HUDEP-2 (cell line): ENCODE measurements around the gene URB2.
"Not testable (repeated sequence)": the region's sequence is repeated elsewhere in the genome, so short reads cannot be mapped to it uniquely, and the experiment has no call there.

ENCODE experiments used
- DNase-seq, 76 experiments: peaks; one replicate each; lab custom pipeline; 2025; ENCODE audit not compliant: unreplicated experiment in 76 of 76; lab: John Stamatoyannopoulos, UW

The URB2 gene

DNA sequence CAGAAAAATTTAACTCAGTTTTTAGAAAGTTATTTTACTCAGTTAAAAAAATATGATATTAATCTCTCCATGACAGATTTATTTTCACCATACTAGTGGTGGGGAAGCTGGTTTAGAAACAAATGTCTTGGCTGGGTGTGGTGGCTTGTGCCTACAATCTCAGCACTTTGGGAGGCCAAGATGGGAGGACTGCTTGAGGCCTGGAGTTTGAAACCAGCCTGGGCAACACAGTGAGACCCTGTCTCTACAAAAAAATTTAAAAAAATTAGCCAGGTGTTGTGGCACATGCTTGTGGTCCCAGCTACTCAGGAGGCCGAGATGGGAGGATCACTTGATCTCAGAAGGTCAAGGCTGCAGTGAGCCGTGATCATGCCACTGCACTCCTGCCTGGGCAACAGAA lies 17.5 kb upstream of the URB2 start:
- DNase-seq: no peak

GRCh38 chr1:229613938-229614337 lies 12.1 kb upstream of the URB2 start:
- no peak for DNase-seq

- DNase-seq: no peak
Observed at GRCh38 chr1:229614701-229615100, 11.3 kb upstream of the URB2 start.

GRCh38 chr1:229617351-229618100 lies 8.5 kb upstream of the URB2 start:
- DNase-seq: no peak

GRCh38 chr1:229619002-229619401 lies 7.0 kb upstream of the URB2 start:
- DNase-seq: no peak

DNA sequence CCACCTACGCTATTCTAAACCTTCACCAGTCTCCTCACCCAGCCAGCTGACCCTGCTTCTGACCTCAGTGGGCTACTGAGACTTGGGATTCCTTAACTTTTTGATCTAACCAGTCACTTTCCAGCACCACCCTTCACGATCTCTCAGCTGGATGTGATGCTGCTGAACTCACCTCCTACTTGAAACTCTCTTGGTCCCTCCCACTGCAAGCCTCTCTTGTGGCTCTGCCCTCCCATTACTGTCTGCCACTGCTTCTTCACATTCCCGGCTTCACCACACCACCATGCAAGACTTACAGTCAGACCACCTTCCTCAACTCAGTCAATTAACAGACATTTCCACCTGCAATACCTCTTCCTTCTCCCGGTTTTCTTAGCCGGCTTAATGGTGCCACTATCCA lies 6.4 kb upstream of the URB2 start:
- DNase-seq: no peak

- no peak for DNase-seq
Observed at GRCh38 chr1:229620876-229621275, 5.2 kb upstream of the URB2 start.

DNA sequence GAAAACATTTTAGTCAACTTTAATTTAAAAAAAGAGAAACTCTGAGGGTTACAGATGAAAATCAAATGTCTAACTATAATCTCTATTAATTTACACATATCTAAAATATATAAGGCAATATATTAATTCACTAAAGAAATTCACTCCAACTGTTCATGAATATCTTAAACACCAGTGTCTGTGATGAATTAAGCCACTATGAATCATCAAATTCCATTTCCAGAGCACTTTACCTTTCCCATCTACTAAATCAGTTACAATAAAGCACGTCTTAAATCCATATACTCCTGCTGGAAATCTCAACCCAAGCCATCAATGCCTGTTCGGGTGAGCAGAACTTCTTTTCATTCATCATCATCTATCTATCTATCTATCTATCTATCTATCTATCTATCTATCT lies 4.4 kb upstream of the URB2 start:
- no peak for DNase-seq

DNA sequence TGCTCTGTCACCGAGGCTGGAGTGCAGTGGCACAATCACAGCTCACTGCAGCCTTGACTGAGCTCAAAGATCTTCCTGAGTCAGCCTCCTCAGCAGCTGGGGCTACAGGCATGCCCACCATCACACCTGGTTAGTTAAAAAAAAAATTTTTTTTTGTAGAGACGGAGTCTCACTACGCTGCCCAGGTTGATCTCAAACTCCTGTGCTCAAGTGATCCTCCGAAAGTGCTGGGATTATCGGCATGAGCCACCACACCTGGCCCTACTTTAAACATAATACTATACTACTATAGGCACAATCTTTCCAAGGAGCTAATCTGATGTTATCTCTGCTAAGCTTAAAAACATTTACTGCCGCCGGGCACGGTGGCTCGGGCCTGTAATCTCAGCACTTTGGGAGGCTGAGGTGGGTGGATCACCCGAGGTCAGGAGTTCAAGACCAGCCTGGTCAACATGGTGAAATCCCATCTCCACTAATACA lies 3.4 kb upstream of the URB2 start:
- not testable (repeated sequence) for DNase-seq

DNA sequence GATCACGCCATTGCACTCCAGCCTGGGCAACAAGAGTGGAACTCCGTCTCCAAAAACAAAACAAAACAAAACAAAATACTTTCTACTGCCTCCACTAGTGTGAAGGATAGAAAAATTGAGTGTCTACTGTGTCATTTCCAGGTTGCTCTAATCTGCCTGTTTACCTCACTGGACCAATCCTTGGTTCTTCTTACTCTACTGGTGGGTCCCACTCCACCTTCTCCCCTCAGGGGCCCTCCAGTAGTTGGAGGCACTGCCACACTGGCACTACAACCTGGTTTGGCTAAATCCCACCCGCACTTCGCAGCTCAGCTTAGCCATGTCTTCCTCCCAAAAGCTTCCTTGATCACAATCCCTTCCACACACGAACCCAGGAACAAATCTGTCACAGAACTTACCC lies 2.8 kb upstream of the URB2 start:
- no peak for DNase-seq

- no peak for DNase-seq
Observed at GRCh38 chr1:229623838-229624237, 2.2 kb upstream of the URB2 start.

DNA sequence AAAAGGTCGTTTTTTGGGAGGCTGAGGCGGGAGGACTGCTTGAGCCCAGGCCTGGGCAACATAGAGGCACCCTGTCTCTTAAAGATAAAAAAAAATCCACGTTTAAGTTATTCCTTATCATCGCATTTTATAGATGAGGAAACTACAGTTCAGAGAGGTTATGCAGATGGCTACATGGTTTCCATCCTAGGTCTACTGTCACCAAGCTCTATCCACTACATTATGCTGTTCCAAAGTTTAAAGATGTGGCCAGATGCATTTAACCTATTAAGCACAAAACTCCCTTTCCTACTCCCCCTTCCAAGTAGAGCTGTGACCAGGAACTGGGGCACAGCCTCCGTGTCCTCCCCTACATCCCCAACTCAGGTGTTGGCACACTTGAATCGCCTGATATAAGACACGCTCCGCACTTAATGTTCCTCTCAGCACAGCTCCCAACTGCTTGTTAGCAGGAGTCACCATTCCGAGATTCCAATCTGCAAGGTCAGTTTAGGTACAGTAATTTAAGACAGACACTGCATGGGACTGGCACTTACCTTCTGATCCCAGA lies 1.5 kb upstream of the URB2 start:
- no peak for DNase-seq

DNA sequence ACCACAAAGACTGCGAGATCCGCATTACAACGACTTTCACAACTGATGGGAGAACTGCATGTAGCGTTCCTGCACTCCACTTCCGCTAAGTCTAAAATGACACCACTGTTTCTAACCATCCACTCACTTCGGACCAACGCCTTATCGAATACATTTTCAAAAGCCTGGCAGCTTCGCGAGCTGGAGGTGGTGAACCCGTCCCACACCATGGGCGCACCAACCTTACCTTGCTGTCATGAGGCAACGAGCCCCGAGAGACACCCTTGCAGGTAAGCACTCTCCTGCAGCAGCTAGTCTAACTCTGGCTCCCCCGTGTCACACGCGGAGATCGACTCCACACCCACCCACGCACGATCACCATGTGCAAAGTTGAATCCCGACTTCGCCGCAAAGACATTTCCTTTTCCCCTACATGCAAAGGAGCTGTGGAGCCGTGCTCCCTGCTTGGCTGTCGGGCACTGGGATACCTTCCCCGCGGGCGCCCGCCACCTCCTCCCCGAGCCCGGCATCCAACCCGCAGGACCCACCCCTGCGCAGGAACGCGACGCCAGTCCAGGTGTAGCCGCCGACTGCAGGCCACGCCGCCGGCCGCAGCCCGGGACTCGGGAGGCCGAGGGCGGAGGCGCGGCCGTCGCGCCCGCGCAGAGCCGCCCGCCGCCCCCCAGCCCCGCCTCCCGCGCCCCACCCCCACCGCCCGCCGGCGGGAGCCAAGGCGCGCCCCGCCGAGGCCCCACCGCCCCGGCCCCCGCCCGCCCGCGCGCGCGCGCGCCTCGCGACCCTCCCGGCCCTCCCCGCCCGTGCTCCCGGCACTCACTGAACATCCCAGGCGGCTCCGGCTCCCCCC lies 754 bp upstream of the URB2 start:
- peak in 46 of 76 experiments; percentile 5 to 62 (median 37) for DNase-seq

DNA sequence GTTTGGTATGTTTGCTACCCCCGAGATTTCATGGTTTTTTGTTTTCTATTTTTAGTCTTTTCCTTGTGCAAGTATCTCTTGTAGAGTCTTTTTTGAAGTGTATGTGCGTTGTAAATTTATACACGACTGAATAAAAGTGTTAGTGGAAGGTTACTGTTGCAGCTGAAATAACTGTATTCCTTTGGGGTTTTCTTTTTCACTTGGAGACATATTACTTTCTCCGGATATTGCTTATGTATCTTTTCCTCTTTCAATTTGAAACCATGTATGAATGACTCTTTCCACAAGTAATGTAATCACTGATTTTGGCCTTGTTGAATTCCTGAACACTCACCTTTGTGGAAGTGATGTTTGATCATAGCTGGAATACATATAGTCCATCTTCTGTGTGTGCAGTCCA lies 956 bp downstream of the URB2 start:
- no peak for DNase-seq

- DNase-seq: no peak
Observed at GRCh38 chr1:229629261-229629660, 3.2 kb downstream of the URB2 start.

DNA sequence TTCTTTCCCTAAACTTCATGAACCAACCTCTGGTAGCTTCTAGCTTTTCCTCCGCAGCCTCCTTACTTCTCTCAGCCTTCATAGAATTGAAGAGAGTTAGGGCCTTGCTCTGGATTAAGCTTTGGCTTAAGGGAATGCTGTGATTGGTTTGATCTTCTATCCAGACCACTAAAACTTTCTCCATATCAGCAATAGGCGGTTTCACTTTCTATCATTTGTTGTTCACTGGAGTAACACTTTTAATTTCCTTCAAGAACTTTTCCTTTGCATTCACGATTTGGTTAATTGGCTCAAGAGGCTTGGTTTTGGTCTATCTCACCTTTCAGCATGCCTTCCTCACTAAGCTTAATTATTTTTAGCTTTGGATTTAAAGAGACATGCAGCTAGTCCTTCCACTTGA lies 5.1 kb downstream of the URB2 start:
- no peak for DNase-seq

DNA sequence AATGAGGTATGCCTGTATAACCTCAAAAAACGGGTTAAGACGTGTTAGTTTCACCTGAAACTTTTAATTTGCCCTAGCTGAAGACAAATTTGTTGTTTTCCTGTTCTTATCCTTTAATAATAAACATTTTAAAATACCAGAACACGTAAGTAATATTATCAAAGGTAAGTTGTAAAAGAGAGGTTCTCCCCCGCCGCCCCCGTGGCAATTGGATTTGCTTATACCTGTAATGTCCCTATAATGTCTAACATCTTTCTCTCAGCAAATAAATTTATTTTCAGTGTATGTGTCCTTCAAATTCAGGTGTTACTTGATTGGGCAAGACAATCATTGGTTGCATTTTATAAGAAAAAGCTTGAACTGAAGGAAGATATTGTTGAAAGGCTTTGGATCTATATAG lies 5.9 kb downstream of the URB2 start:
- no peak for DNase-seq

- no peak for DNase-seq
Observed at GRCh38 chr1:229636042-229636441, 10.0 kb downstream of the URB2 start.

- DNase-seq: no peak
Observed at GRCh38 chr1:229637746-229638145, 11.7 kb downstream of the URB2 start.

- DNase-seq: peak in 4 of 76 experiments; percentile 3 to 12 (median 5)
Observed at GRCh38 chr1:229640455-229640854, 14.4 kb downstream of the URB2 start.

DNA sequence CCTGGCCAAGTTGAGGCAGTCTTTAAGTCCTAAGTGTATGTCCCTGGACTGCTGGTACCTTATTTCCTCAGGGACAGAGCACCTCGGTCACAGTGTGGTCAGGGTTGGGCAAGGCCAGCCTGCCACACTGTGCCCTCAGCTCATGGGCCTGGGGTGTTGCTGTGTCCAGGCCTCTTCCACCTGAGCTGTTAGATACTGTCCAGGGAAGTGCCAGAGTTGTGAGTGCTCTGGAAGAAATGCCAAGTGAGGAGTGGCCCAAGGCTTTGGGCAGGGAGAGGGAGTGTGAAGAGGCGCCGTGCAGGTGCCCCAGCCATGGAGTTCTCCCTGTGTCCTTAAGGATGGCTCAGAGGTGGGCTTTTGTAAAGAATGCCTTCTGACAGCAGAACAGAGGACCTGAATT lies 15.3 kb downstream of the URB2 start:
- DNase-seq: no peak

DNA sequence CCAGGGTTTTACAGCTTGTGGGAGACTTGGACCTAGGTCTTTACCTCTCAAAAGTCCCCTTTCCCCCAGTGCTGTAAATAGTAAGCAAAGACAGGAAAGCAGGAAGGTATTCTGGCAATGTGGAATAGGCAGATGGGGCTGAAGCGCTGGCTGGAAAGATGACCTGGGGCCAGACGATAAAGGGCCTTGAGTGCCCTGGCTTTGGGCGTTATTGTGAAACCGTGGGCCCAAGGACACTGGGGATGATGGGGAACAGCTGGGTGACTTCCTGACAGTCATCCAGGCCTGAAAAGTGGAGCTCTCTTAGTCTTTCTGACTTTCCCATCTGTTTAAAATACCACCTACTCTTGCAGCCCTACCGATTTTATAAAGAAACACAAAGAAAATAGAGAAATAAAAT lies 16.3 kb downstream of the URB2 start:
- no peak for DNase-seq
